ENCODE measurements around the gene SLC25A30.

SLC25A30 gene

GRCh38 chr13:45368571-45368970 lies 49.6 kb downstream of the SLC25A30 start:
- H3K14ac ChIP-seq (ENCODE audit: low read length) = no peak overlapping the region
- H2BK5ac ChIP-seq (ENCODE audit: low read depth, low read length, poor library complexity) = no peak overlapping the region
- no peak overlapping the region for H2AFZ ChIP-seq (ENCODE audit: insufficient read depth, low read length, poor library complexity)
- no peaks in the 10 kb centered on the region for H3K9me3 ChIP-seq (ENCODE audit: insufficient read depth, low read depth, low read length)
- H3K79me1 ChIP-seq (ENCODE audit: low read length) = no peaks in the 10 kb centered on the region
- no peak overlapping the region for H3K23ac ChIP-seq (ENCODE audit: low read length)
- peaks cover 10 to 12% of the 10 kb centered on the region in 2 experiments for H3K4me1 ChIP-seq (ENCODE audit: control insufficient read depth in 1 of 2, insufficient read depth in 2 of 2, low read length in 2 of 2)
- H2AK5ac ChIP-seq (ENCODE audit: low read length) = no peak overlapping the region
- H3K4me3 ChIP-seq (ENCODE audit: low read depth, low read length) = no peak overlapping the region
- H3K4ac ChIP-seq (ENCODE audit: low read depth, low read length) = no peak overlapping the region
- no peak overlapping the region for H2BK12ac ChIP-seq (ENCODE audit: low read length)
- H4K8ac ChIP-seq (ENCODE audit: low read depth, low read length) = no peak overlapping the region
- H3K18ac ChIP-seq (ENCODE audit: low read length) = no peak overlapping the region
- no peak overlapping the region for H4K91ac ChIP-seq (ENCODE audit: low read depth, low read length)
- no peak for DNase-seq
- no peak overlapping the region for H3K9ac ChIP-seq (ENCODE audit: low read length)
- H3K79me2 ChIP-seq (ENCODE audit: control insufficient read depth, insufficient read depth, low read length, poor library complexity) = no peaks in the 10 kb centered on the region
- H4K12ac ChIP-seq (ENCODE audit: low read depth, low read length) = no peak overlapping the region
- H3K36me3 ChIP-seq (ENCODE audit: control insufficient read depth in 1 of 2, insufficient read depth in 2 of 2, low read length in 2 of 2) = peaks cover 2% of the 10 kb centered on the region in 2 experiments
- H3K4me2 ChIP-seq (ENCODE audit: low read length) = no peak overlapping the region
- no peak overlapping the region for H3K27ac ChIP-seq (ENCODE audit: low read depth, low read length)
- no CpG with 5 or more reads among the region's 3 CpGs for WGBS (ENCODE audit: extremely low coverage, insufficient coverage, insufficient read length)
- H2BK120ac ChIP-seq (ENCODE audit: insufficient read depth, low read length, poor library complexity) = no peak overlapping the region
- H3K27me3 ChIP-seq (ENCODE audit: insufficient read depth, low read length) = no peaks in the 10 kb centered on the region

GRCh38 chr13:45368005-45368404 lies 50.2 kb downstream of the SLC25A30 start:
- no peak overlapping the region for H4K12ac ChIP-seq (ENCODE audit: low read depth, low read length)
- H2AK5ac ChIP-seq (ENCODE audit: low read length) = no peak overlapping the region
- H3K79me1 ChIP-seq (ENCODE audit: low read length) = no peaks in the 10 kb centered on the region
- no peak overlapping the region for H3K4me3 ChIP-seq (ENCODE audit: low read depth, low read length)
- DNase-seq = no peak
- no peak overlapping the region for H3K18ac ChIP-seq (ENCODE audit: low read length)
- H2AFZ ChIP-seq (ENCODE audit: insufficient read depth, low read length, poor library complexity) = no peak overlapping the region
- H3K27me3 ChIP-seq (ENCODE audit: insufficient read depth, low read length) = no peaks in the 10 kb centered on the region
- no peaks in the 10 kb centered on the region for H3K79me2 ChIP-seq (ENCODE audit: control insufficient read depth, insufficient read depth, low read length, poor library complexity)
- H3K23ac ChIP-seq (ENCODE audit: low read length) = no peak overlapping the region
- no peak overlapping the region for H2BK120ac ChIP-seq (ENCODE audit: insufficient read depth, low read length, poor library complexity)
- H3K27ac ChIP-seq (ENCODE audit: low read depth, low read length) = no peak overlapping the region
- H3K4me2 ChIP-seq (ENCODE audit: low read length) = no peak overlapping the region
- no peak overlapping the region for H3K4ac ChIP-seq (ENCODE audit: low read depth, low read length)
- H3K9me3 ChIP-seq (ENCODE audit: insufficient read depth, low read depth, low read length) = no peaks in the 10 kb centered on the region
- H2BK5ac ChIP-seq (ENCODE audit: low read depth, low read length, poor library complexity) = no peak overlapping the region
- no peak overlapping the region for H2BK12ac ChIP-seq (ENCODE audit: low read length)
- no peak overlapping the region for H3K9ac ChIP-seq (ENCODE audit: low read length)
- no CpG with 5 or more reads among the region's 4 CpGs for WGBS (ENCODE audit: extremely low coverage, insufficient coverage, insufficient read length)
- H3K4me1 ChIP-seq (ENCODE audit: control insufficient read depth in 1 of 2, insufficient read depth in 2 of 2, low read length in 2 of 2) = peaks cover 7% of the 10 kb centered on the region in 2 experiments
- no peak overlapping the region for H3K14ac ChIP-seq (ENCODE audit: low read length)
- no peak overlapping the region for H4K91ac ChIP-seq (ENCODE audit: low read depth, low read length)
- H4K8ac ChIP-seq (ENCODE audit: low read depth, low read length) = no peak overlapping the region
- peaks cover 2% of the 10 kb centered on the region in 2 experiments for H3K36me3 ChIP-seq (ENCODE audit: control insufficient read depth in 1 of 2, insufficient read depth in 2 of 2, low read length in 2 of 2)

- no CpG with 5 or more reads among the region's 2 CpGs for WGBS (ENCODE audit: extremely low coverage, insufficient coverage, insufficient read length)
- Histone ChIP-seq H2AFZ (ENCODE audit: insufficient read depth, low read length, poor library complexity) (no peak overlapping the region), H3K4me1 (ENCODE audit: control insufficient read depth in 1 of 2, insufficient read depth in 2 of 2, low read length in 2 of 2) (peaks cover 3 to 4% of the 10 kb centered on the region in 2 experiments), H4K12ac (ENCODE audit: low read depth, low read length) (no peak overlapping the region), H4K91ac (ENCODE audit: low read depth, low read length) (no peak overlapping the region), H2AK5ac (ENCODE audit: low read length) (no peak overlapping the region), H3K14ac (ENCODE audit: low read length) (no peak overlapping the region), H2BK5ac (ENCODE audit: low read depth, low read length, poor library complexity) (no peak overlapping the region), H3K4ac (ENCODE audit: low read depth, low read length) (no peak overlapping the region), H3K4me2 (ENCODE audit: low read length) (no peak overlapping the region), H3K18ac (ENCODE audit: low read length) (no peak overlapping the region), H3K23ac (ENCODE audit: low read length) (no peak overlapping the region), H3K4me3 (ENCODE audit: low read depth, low read length) (no peak overlapping the region), H3K36me3 (ENCODE audit: control insufficient read depth in 1 of 2, insufficient read depth in 2 of 2, low read length in 2 of 2) (peaks cover 2 to 5% of the 10 kb centered on the region in 2 experiments), H3K27ac (ENCODE audit: low read depth, low read length) (no peak overlapping the region), H3K9ac (ENCODE audit: low read length) (no peak overlapping the region), H3K9me3 (ENCODE audit: insufficient read depth, low read depth, low read length) (no peaks in the 10 kb centered on the region), H2BK120ac (ENCODE audit: insufficient read depth, low read length, poor library complexity) (no peak overlapping the region), H3K79me1 (ENCODE audit: low read length) (no peaks in the 10 kb centered on the region), H4K8ac (ENCODE audit: low read depth, low read length) (no peak overlapping the region), H3K79me2 (ENCODE audit: control insufficient read depth, insufficient read depth, low read length, poor library complexity) (no peaks in the 10 kb centered on the region), H2BK12ac (ENCODE audit: low read length) (no peak overlapping the region), H3K27me3 (ENCODE audit: insufficient read depth, low read length) (no peaks in the 10 kb centered on the region)
- DNase-seq = peak; percentile 76 to 80
Measured at GRCh38 chr13:45367358-45367757, 50.8 kb downstream of the SLC25A30 start.

- Histone ChIP-seq H3K36me3 (ENCODE audit: control insufficient read depth in 1 of 2, insufficient read depth in 2 of 2, low read length in 2 of 2) (peaks cover 6 to 9% of the 10 kb centered on the region in 2 experiments), H3K27ac (ENCODE audit: low read depth, low read length) (no peak overlapping the region), H3K27me3 (ENCODE audit: insufficient read depth, low read length) (no peaks in the 10 kb centered on the region), H3K4me2 (ENCODE audit: low read length) (no peak overlapping the region), H3K18ac (ENCODE audit: low read length) (no peak overlapping the region), H3K14ac (ENCODE audit: low read length) (no peak overlapping the region), H4K8ac (ENCODE audit: low read depth, low read length) (no peak overlapping the region), H4K12ac (ENCODE audit: low read depth, low read length) (no peak overlapping the region), H3K79me2 (ENCODE audit: control insufficient read depth, insufficient read depth, low read length, poor library complexity) (no peaks in the 10 kb centered on the region), H2BK120ac (ENCODE audit: insufficient read depth, low read length, poor library complexity) (no peak overlapping the region), H2BK12ac (ENCODE audit: low read length) (no peak overlapping the region), H3K4me1 (ENCODE audit: control insufficient read depth in 1 of 2, insufficient read depth in 2 of 2, low read length in 2 of 2) (no peaks in the 10 kb centered on the region), H4K91ac (ENCODE audit: low read depth, low read length) (no peak overlapping the region), H3K4ac (ENCODE audit: low read depth, low read length) (no peak overlapping the region), H2AFZ (ENCODE audit: insufficient read depth, low read length, poor library complexity) (no peak overlapping the region), H3K79me1 (ENCODE audit: low read length) (no peaks in the 10 kb centered on the region), H2AK5ac (ENCODE audit: low read length) (no peak overlapping the region), H2BK5ac (ENCODE audit: low read depth, low read length, poor library complexity) (no peak overlapping the region), H3K4me3 (ENCODE audit: low read depth, low read length) (no peak overlapping the region), H3K23ac (ENCODE audit: low read length) (no peak overlapping the region), H3K9ac (ENCODE audit: low read length) (no peak overlapping the region), H3K9me3 (ENCODE audit: insufficient read depth, low read depth, low read length) (no peaks in the 10 kb centered on the region)
- no peak for DNase-seq
- WGBS (ENCODE audit: extremely low coverage, insufficient coverage, insufficient read length) = no CpG with 5 or more reads among the region's 4 CpGs
Measured at GRCh38 chr13:45365558-45365885, 52.7 kb downstream of the SLC25A30 start.

All from trophoblast cell (in vitro differentiated cells and primary cell).